HepG2 (cell line): Measurements from ENCODE around the gene PRKG1. TPM values are rescaled to one million over a fixed set of nuclear protein-coding genes. Genes with fewer than 3 reads are reported as not detected.

Experiments used
- ATAC-seq: fragments of 200-7000 bp; cut with Tn5 transposase; 3 replicates; pipeline ENCODE4 v1.9.1; 2020; ENCODE audit warnings: mild to moderate bottlenecking, moderate library complexity
- BruUV-seq: library from RNA; stranded (reverse); fragments of 400-500 nt; replicated peaks from 2 replicates; lab custom pipeline; 2021; lab: Mats Ljungman, UMichigan
- CTCF ChIA-PET: fragments of 300-600 bp; formaldehyde crosslinking; extraction: SDS; loops from one replicate; lab custom pipeline; 2021; ENCODE audit warnings: low total read pairs, inconsistent platforms, low intra/inter-chr PET ratio; lab: Yijun Ruan, JAX
- POLR2A ChIA-PET: fragments of 350-600 bp; sonication (Branson Sonifier 250); formaldehyde crosslinking; loops from one replicate; lab custom pipeline; 2020; ENCODE audit warnings: antibody characterized with exemption, inconsistent platforms; lab: Yijun Ruan, JAX
- DNase-seq: peaks from one replicate; pipeline ENCODE4 v3.0.0-alpha.2; 2015; ENCODE audit warnings: low spot score
- FAIRE-seq: peaks from 3 replicates; lab custom pipeline; 2011; peaks lifted over from hg19 to GRCh38; lab: Jason Lieb, UNC
- H2AFZ ChIP-seq: one replicate; pipeline ENCODE4 v1.6.1; 2011; ENCODE audit warnings: low read length, inconsistent platforms
- H3K27ac ChIP-seq: fragments of 300-600 bp; 3 replicates; pipeline ENCODE4 v1.8.0; 2011; ENCODE audit warnings: mixed run types, mild to moderate bottlenecking, mixed read lengths, low read length, inconsistent platforms; ENCODE audit not compliant: insufficient read depth; ENCODE audit errors: extremely low read length
- H3K27me3 ChIP-seq, 2 experiments: fragments of 200-600 bp in 1 of 2; 2 replicates in 1 of 2; 3 replicates in 1 of 2; pipeline versions ENCODE4 v1.6.0 to v1.8.0; 2011; ENCODE audit warnings: low read length in 2 of 2, mild to moderate bottlenecking in 2 of 2, moderate library complexity in 2 of 2, inconsistent platforms in 1 of 2; ENCODE audit not compliant: insufficient read depth in 2 of 2, control insufficient read depth in 1 of 2
- H3K36me3 ChIP-seq, 2 experiments: fragments of 200-600 bp in 1 of 2; replicated peaks in 1 of 2; 2 replicates in 1 of 2; 3 replicates in 1 of 2; pipeline versions ENCODE4 v1.5.1 to v1.8.0; 2011; ENCODE audit warnings: low read length in 2 of 2, inconsistent platforms in 1 of 2; ENCODE audit not compliant: insufficient read depth in 2 of 2, control insufficient read depth in 1 of 2
- H3K4me1 ChIP-seq: 2 replicates; pipeline ENCODE4 v1.5.1; 2012; ENCODE audit warnings: low read length, inconsistent platforms; ENCODE audit not compliant: insufficient read depth
- H3K4me2 ChIP-seq: 2 replicates; pipeline ENCODE4 v1.6.0; 2011; ENCODE audit warnings: low read depth, low read length, inconsistent platforms
- H3K4me3 ChIP-seq, 3 experiments: fragments of 200-600 bp in 1 of 3; sonication (generic), shearing (Covaris generic) in 1 of 3; replicated peaks in 1 of 3; 2 replicates each; pipeline ENCODE4 v1.5.1; 2011 to 2016; ENCODE audit warnings: low read length in 3 of 3, inconsistent platforms in 2 of 3, low read depth in 2 of 3, mild to moderate bottlenecking in 2 of 3, control low read depth in 1 of 3, mixed read lengths in 1 of 3; ENCODE audit not compliant: insufficient read depth in 1 of 3
- H3K79me2 ChIP-seq: one replicate; pipeline ENCODE4 v1.6.1; 2011; ENCODE audit warnings: low read length, inconsistent platforms; ENCODE audit not compliant: insufficient read depth
- H3K9ac ChIP-seq: 2 replicates; pipeline ENCODE4 v1.6.0; 2011; ENCODE audit warnings: mild to moderate bottlenecking, low read depth, low read length, inconsistent platforms; ENCODE audit not compliant: insufficient read depth
- H3K9me3 ChIP-seq: 2 replicates; pipeline ENCODE4 v1.5.1; 2012; ENCODE audit warnings: mild to moderate bottlenecking, low read length
- H4K20me1 ChIP-seq: 2 replicates; pipeline ENCODE4 v1.6.0; 2011; ENCODE audit warnings: inconsistent platforms, mild to moderate bottlenecking, low read length, moderate library complexity; ENCODE audit not compliant: insufficient read depth
- DNMT3B ChIP-seq: conservative IDR thresholded peaks from 2 replicates; pipeline ENCODE4 v1.6.1; 2016; ENCODE audit warnings: missing biosample characterization, control low read depth
- MEIS2 ChIP-seq: sonication (generic); formaldehyde crosslinking; IDR thresholded peaks from 2 replicates; pipeline ENCODE4 v1.9.0; 2021; ENCODE audit warnings: mild to moderate bottlenecking, missing genetic modification reagents
- NFRKB ChIP-seq: fragments of 450-650 bp; IDR thresholded peaks from 2 replicates; pipeline ENCODE4 v1.6.1; 2017
- POLR2G ChIP-seq: fragments of 200-400 bp; formaldehyde crosslinking; IDR thresholded peaks from 2 replicates; pipeline ENCODE4 v1.6.1; 2018; ENCODE audit warnings: mild to moderate bottlenecking, low read depth, low read length, moderate library complexity
- PTBP1 ChIP-seq: fragments of 200-400 bp; formaldehyde crosslinking; IDR thresholded peaks from 2 replicates; pipeline ENCODE4 v1.6.1; 2018; ENCODE audit warnings: low read length, low read depth; ENCODE audit not compliant: poor library complexity, severe bottlenecking
- RAD51 ChIP-seq: fragments of 450-650 bp; IDR thresholded peaks from 2 replicates; pipeline ENCODE4 v1.6.1; 2016; ENCODE audit warnings: borderline replicate concordance
- ZNF737 ChIP-seq: sonication (generic); formaldehyde crosslinking; IDR thresholded peaks from 2 replicates; pipeline ENCODE4 v1.5.0; 2020; ENCODE audit warnings: missing genetic modification reagents, mild to moderate bottlenecking, borderline replicate concordance
- ZNF788 ChIP-seq: sonication (generic); formaldehyde crosslinking; IDR thresholded peaks from 2 replicates; pipeline ENCODE4 v1.5.0; 2020; ENCODE audit warnings: mild to moderate bottlenecking, missing genetic modification reagents, borderline replicate concordance
- ZZZ3 ChIP-seq: sonication (generic); formaldehyde crosslinking; IDR thresholded peaks from 2 replicates; pipeline ENCODE4 v1.4.0; 2020; ENCODE audit warnings: missing genetic modification reagents, mild to moderate bottlenecking, borderline replicate concordance
- WGBS: methylation state at CpG from one replicate; pipeline ENCODE4 v1.1.6; 2017; ENCODE audit warnings: low lambda C conversion rate; 5-methylcytosine and 5-hydroxymethylcytosine counted together
- in situ Hi-C: cut with HindIII; loops from 2 replicates; pipeline ENCODE4 v1.10.0; 2017; ENCODE audit warnings: low pct_unique_long_range_greater_than_20kb; ENCODE audit not compliant: extremely low pct_ligation_motif_present
- intact Hi-C: fragments of 100-400 bp; cut with micrococcal nuclease; formaldehyde crosslinking; loops from one replicate; pipeline ENCODE4 v1.10.0; 2022; ENCODE audit not compliant: unreplicated experiment
- polyA plus RNA-seq, 8 experiments: library from polyadenylated mRNA; depleted of rRNA in 3 of 8; stranded (reverse) in 7 of 8; unstranded in 1 of 8; fragments of >200 nt; fragmentation: Illumina TruSeq in 4 of 8; extraction: Trizol in 4 of 8; gene quantifications; 2 replicates each; pipeline versions ENCODE4 v1.2.1 to v1.2.3, GENCODE V29; 2011 to 2016; ENCODE audit warnings: low read depth in 4 of 8, missing spikeins in 1 of 8, mixed read lengths in 1 of 8; ENCODE audit not compliant: insufficient read depth in 1 of 8
- total RNA-seq, 5 experiments: library from RNA; depleted of rRNA; stranded (reverse); fragments of >200 nt; fragmentation: Illumina TruSeq; extraction: Trizol; gene quantifications; 2 replicates each; pipeline ENCODE4 v1.2.3, GENCODE V29; 2016; ENCODE audit warnings: low read depth in 1 of 5
- TF ChIP-seq, protein P1 (sequence below): sonication (generic); formaldehyde crosslinking; IDR thresholded peaks from 2 replicates; pipeline ENCODE4 v1.4.0; 2020; ENCODE audit warnings: missing genetic modification reagents

PRKG1 gene
- total and polyA plus RNA-seq, 2 of the 13 experiments (the other 11 are each of a cell fraction or from before 2014, with no cell fraction given): 0.01 TPM; not detected in 1

DNA sequence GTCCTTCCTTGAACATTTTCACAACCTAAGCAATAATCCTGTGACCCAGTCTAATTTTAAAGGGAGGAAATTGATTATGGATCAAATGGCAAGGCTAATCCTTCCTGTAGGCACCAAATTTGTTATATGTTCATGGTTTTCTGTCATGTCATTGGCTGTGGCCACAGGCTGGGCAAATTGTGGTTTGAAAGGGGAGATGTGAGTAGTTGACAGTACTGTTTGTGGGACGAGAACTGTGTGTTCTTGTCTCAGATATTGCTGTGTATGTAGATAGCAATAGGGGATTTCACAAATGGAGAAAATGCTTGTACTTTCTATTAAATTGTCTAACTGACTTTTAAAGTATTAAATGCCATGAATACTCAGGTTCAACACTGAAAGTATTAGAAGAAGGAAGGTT lies 8.1 kb upstream of the PRKG1 start:
- CTCF ChIA-PET: no interaction called here
- no peaks in the 10 kb centered on the region for H3K36me3 ChIP-seq
- DNase-seq: no peak
- no peaks in the 10 kb centered on the region for H3K79me2 ChIP-seq
- H3K4me2 ChIP-seq: no peak overlapping the region
- H3K9ac ChIP-seq: no peak overlapping the region
- no peak overlapping the region for H2AFZ ChIP-seq
- in situ Hi-C loops: loop anchor here (10.0 to 25.0 kb wide), 2 partner anchors 359 to 896 kb away; no protein-coding TSS in a partner anchor
- no peaks in the 10 kb centered on the region for H3K27me3 ChIP-seq
- TF ChIP-seq ZNF788 (CRISPR knock-in tag): no peak
- no peak for TF ChIP-seq MEIS2 (CRISPR knock-in tag)
- TF ChIP-seq, protein P1, sequence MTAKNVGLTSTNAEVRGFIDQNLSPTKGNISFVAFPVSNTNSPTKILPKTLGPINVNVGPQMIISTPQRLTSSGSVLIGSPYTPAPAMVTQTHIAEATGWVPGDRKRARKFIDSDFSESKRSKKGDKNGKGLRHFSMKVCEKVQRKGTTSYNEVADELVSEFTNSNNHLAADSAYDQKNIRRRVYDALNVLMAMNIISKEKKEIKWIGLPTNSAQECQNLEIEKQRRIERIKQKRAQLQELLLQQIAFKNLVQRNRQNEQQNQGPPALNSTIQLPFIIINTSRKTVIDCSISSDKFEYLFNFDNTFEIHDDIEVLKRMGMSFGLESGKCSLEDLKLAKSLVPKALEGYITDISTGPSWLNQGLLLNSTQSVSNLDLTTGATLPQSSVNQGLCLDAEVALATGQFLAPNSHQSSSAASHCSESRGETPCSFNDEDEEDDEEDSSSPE (CRISPR knock-in tag): no peak
- TF ChIP-seq ZNF737 (CRISPR knock-in tag): no peak
- no peak for TF ChIP-seq ZZZ3 (CRISPR knock-in tag)
- TF ChIP-seq POLR2G: no peak
- no peak for TF ChIP-seq RAD51
- no peak for TF ChIP-seq PTBP1
- TF ChIP-seq DNMT3B (CRISPR knock-in tag): no peak
- no peak for TF ChIP-seq NFRKB
- TF ChIP-seq, all 625 proteins: peak for 0
- WGBS: 0% methylated on average over 1 of the region's 1 CpG
- POLR2A ChIA-PET: no interaction called here
- Histone ChIP-seq H4K20me1 (no peaks in the 10 kb centered on the region), H3K27ac (no peak overlapping the region), H3K4me1 (no peaks in the 10 kb centered on the region), H3K4me3 (no peak overlapping the region), H3K9me3 (no peaks in the 10 kb centered on the region)
- intact Hi-C loops: no loop called here
- FAIRE-seq: no peak
- no TSS peak for BruUV-seq
- ATAC-seq: no peak
